Fibroblast of lung (primary cell): Measurements from ENCODE around the gene UNC45A. TPM values are rescaled to one million over a fixed set of nuclear protein-coding genes. Genes with fewer than 3 reads are reported as not detected.

Experiments
- DNase-seq, 2 donors: peaks; one replicate each; pipeline versions ENCODE4 v3.0.0 to v3.0.0-alpha.2; 2010; ENCODE audit warnings: low read depth in 2 of 2
- H2AFZ ChIP-seq: 2 replicates; pipeline ENCODE4 v1.5.1; 2012; ENCODE audit warnings: low read length, control low read depth, inconsistent platforms
- H3K27ac ChIP-seq: 2 replicates; pipeline ENCODE4 v1.5.1; 2011; ENCODE audit warnings: low read length, control low read depth; ENCODE audit not compliant: insufficient read depth
- H3K27me3 ChIP-seq: 2 replicates; pipeline ENCODE4 v1.5.1; 2011; ENCODE audit warnings: mild to moderate bottlenecking, low read length; ENCODE audit not compliant: control insufficient read depth, insufficient read depth
- H3K36me3 ChIP-seq: 2 replicates; pipeline ENCODE4 v1.5.1; 2011; ENCODE audit warnings: low read length; ENCODE audit not compliant: control insufficient read depth, insufficient read depth
- H3K4me1 ChIP-seq: 2 replicates; pipeline ENCODE4 v1.5.1; 2011; ENCODE audit warnings: low read length; ENCODE audit not compliant: control insufficient read depth, insufficient read depth; ENCODE audit errors: extremely low read depth
- H3K4me2 ChIP-seq: 2 replicates; pipeline ENCODE4 v1.5.1; 2011; ENCODE audit warnings: low read length, control low read depth; ENCODE audit not compliant: insufficient read depth; ENCODE audit errors: extremely low read depth
- H3K4me3 ChIP-seq, 4 experiments: fragments of 200-600 bp in 1 of 4; sonication (generic) in 1 of 4; replicated peaks in 1 of 4; 2 replicates each; pipeline ENCODE4 v1.5.1; 2011 to 2016; ENCODE audit warnings: low read length in 4 of 4, low read depth in 3 of 4, mild to moderate bottlenecking in 3 of 4, control low read depth in 2 of 4, inconsistent platforms in 1 of 4, mixed read lengths in 1 of 4; ENCODE audit not compliant: insufficient read depth in 1 of 4; ENCODE audit errors: control extremely low read depth in 1 of 4
- H3K79me2 ChIP-seq: 2 replicates; pipeline ENCODE4 v1.5.1; 2012; ENCODE audit warnings: mild to moderate bottlenecking, low read length, inconsistent platforms; ENCODE audit not compliant: control insufficient read depth, insufficient read depth
- H3K9ac ChIP-seq: 2 replicates; pipeline ENCODE4 v1.5.1; 2011; ENCODE audit warnings: mild to moderate bottlenecking, low read length, control low read depth; ENCODE audit not compliant: insufficient read depth
- H3K9me3 ChIP-seq: 2 replicates; pipeline ENCODE4 v1.5.1; 2012; ENCODE audit warnings: low read depth, low read length; ENCODE audit not compliant: control insufficient read depth, insufficient read depth
- H4K20me1 ChIP-seq: 2 replicates; pipeline ENCODE4 v1.5.1; 2011; ENCODE audit warnings: low read length; ENCODE audit not compliant: control insufficient read depth, insufficient read depth; ENCODE audit errors: extremely low read depth
- CTCF ChIP-seq, 2 donors: IDR thresholded peaks in 1 of 2; conservative IDR thresholded peaks in 1 of 2; 1 replicate in 1 of 2; 2 replicates in 1 of 2; pipeline ENCODE4 v1.5.1; 2011 to 2012; ENCODE audit warnings: low read length in 2 of 2, control low read depth in 1 of 2, inconsistent platforms in 1 of 2, low read depth in 1 of 2, mild to moderate bottlenecking in 1 of 2
- EZH2 ChIP-seq: IDR thresholded peaks from 2 replicates; pipeline ENCODE4 v1.5.1; 2012; ENCODE audit warnings: low read length, control low read depth, mild to moderate bottlenecking; ENCODE audit errors: missing control alignments
- polyA plus RNA-seq, 2 donors: library from polyadenylated mRNA; depleted of rRNA in 1 of 2; stranded (reverse) in 1 of 2; unstranded in 1 of 2; fragments of >200 nt; gene quantifications; 2 replicates each; pipeline ENCODE4 v1.2.1, GENCODE V29; 2011 to 2012; ENCODE audit warnings: missing spikeins in 1 of 2
- total RNA-seq: library from RNA; depleted of rRNA; stranded (reverse); fragments of >200 nt; gene quantifications from 2 replicates; pipeline ENCODE4 v1.2.1, GENCODE V29; 2014

UNC45A gene
- total and polyA plus RNA-seq, 2 donors (not counting 1 experiment from before 2014, with no cell fraction given), result 41.7 to 104 TPM

GRCh38 chr15:90998737-90999136 is 63.7 kb downstream of the UNC45A start:
- Histone ChIP-seq H3K4me1 (no peaks in the 10 kb centered on the region), H3K4me3 (no peak overlapping the region), H3K27ac (no peak overlapping the region), H3K27me3 (no peaks in the 10 kb centered on the region), H3K36me3 (peaks cover 18% of the 10 kb centered on the region), H4K20me1 (no peaks in the 10 kb centered on the region), H3K79me2 (peaks cover 6% of the 10 kb centered on the region), H2AFZ (no peak overlapping the region), H3K4me2 (no peak overlapping the region), H3K9ac (no peak overlapping the region), H3K9me3 (no peaks in the 10 kb centered on the region)
- DNase-seq, result no peak
- TF ChIP-seq EZH2 (no peak), CTCF (conservative IDR thresholded peaks at IDR 0.05 in 1 of 2, IDR thresholded peaks at IDR 0.05 in 1 of 2; ENCODE audit: low read depth in 1 of 2, low read length in 2 of 2) (no peak)

- Histone ChIP-seq H3K36me3 (peaks cover 18% of the 10 kb centered on the region), H3K4me1 (no peaks in the 10 kb centered on the region), H3K27me3 (no peaks in the 10 kb centered on the region), H3K79me2 (no peaks in the 10 kb centered on the region), H3K9ac (no peak overlapping the region), H3K4me3 (no peak overlapping the region), H3K9me3 (no peaks in the 10 kb centered on the region), H3K4me2 (no peak overlapping the region), H3K27ac (no peak overlapping the region), H4K20me1 (no peaks in the 10 kb centered on the region), H2AFZ (no peak overlapping the region)
- no peak for DNase-seq
- TF ChIP-seq EZH2 (no peak), CTCF (conservative IDR thresholded peaks at IDR 0.05 in 1 of 2, IDR thresholded peaks at IDR 0.05 in 1 of 2; ENCODE audit: low read depth in 1 of 2, low read length in 2 of 2) (no peak)
Measured at GRCh38 chr15:91001209-91001608, 66.1 kb downstream of the UNC45A start.

Other genes with a start within 250 kb of the UNC45A start
- gene BLM, start 217.9 kb upstream of the UNC45A start, total RNA-seq, result 0.26 and 1.5 TPM in 2 replicates
- 1.7 and 3.7 TPM in 2 replicates for gene BLM, start 217.9 kb upstream of the UNC45A start, polyA plus RNA-seq
- 19.5 and 27.9 TPM in 2 replicates for gene FURIN, start 66.7 kb upstream of the UNC45A start, total RNA-seq
- gene FURIN, start 66.7 kb upstream of the UNC45A start, polyA plus RNA-seq, result 19.4 and 20.4 TPM in 2 replicates
- gene FES, start 50.8 kb upstream of the UNC45A start, total RNA-seq, result 23.4 and 31.2 TPM in 2 replicates
- 5.5 and 7.0 TPM in 2 replicates for gene FES, start 50.8 kb upstream of the UNC45A start, polyA plus RNA-seq
- gene MAN2A2, start 32.0 kb upstream of the UNC45A start, total RNA-seq, result 18.2 and 36.0 TPM in 2 replicates
- gene MAN2A2, start 32.0 kb upstream of the UNC45A start, polyA plus RNA-seq, result 11.3 and 18.0 TPM in 2 replicates
- gene HDDC3, start 2.7 kb upstream of the UNC45A start, total RNA-seq, result 13.4 and 16.3 TPM in 2 replicates
- gene HDDC3, start 2.7 kb upstream of the UNC45A start, polyA plus RNA-seq, result 10.2 and 15.5 TPM in 2 replicates
- 11.0 and 14.2 TPM in 2 replicates for gene RCCD1, start 19.6 kb downstream of the UNC45A start, total RNA-seq
- 5.9 and 8.3 TPM in 2 replicates for gene RCCD1, start 19.6 kb downstream of the UNC45A start, polyA plus RNA-seq
- gene PRC1, start 59.2 kb downstream of the UNC45A start, total RNA-seq, result 9.2 and 57.8 TPM in 2 replicates
- 60.5 and 239 TPM in 2 replicates for gene PRC1, start 59.2 kb downstream of the UNC45A start, polyA plus RNA-seq
- gene VPS33B, start 87.3 kb downstream of the UNC45A start, total RNA-seq, result 9.0 and 11.2 TPM in 2 replicates
- 11.1 and 11.2 TPM in 2 replicates for gene VPS33B, start 87.3 kb downstream of the UNC45A start, polyA plus RNA-seq
- gene SV2B, start 165.0 kb downstream of the UNC45A start, total RNA-seq, result under 0.01 and 0.26 TPM in 2 replicates
- not detected in 2 replicates for gene SV2B, start 165.0 kb downstream of the UNC45A start, polyA plus RNA-seq